Neural progenitor cell (in vitro differentiated cells): ENCODE results near the gene STAMBP. TPM values are rescaled to one million over a fixed set of nuclear protein-coding genes. Genes with fewer than 3 reads are reported as not detected.

Source experiments
- DNase-seq: peaks from one replicate; pipeline ENCODE4 v3.0.0-alpha.2; 2016; ENCODE audit warnings: low spot score
- H2AFZ ChIP-seq: fragments of 200-600 bp; sonication (generic); replicated peaks from 2 replicates; pipeline ENCODE4 v1.6.1; 2016; ENCODE audit warnings: antibody characterized with exemption
- H3F3A ChIP-seq: fragments of 200-600 bp; sonication (generic); 2 replicates; pipeline ENCODE4 v1.6.1; 2016; ENCODE audit warnings: antibody characterized with exemption, low read depth
- H3K27ac ChIP-seq: fragments of 200-600 bp; sonication (generic); 2 replicates; pipeline ENCODE4 v1.5.1; 2016; ENCODE audit warnings: mild to moderate bottlenecking
- H3K27me3 ChIP-seq: fragments of 200-600 bp; sonication (generic); 2 replicates; pipeline ENCODE4 v1.6.1; 2016; ENCODE audit warnings: mild to moderate bottlenecking, moderate library complexity
- H3K36me3 ChIP-seq: fragments of 200-600 bp; sonication (generic); 2 replicates; pipeline ENCODE4 v1.5.1; 2016
- H3K4me1 ChIP-seq: fragments of 200-600 bp; sonication (generic); 2 replicates; pipeline ENCODE4 v1.6.1; 2016; ENCODE audit warnings: mixed run types
- H3K4me2 ChIP-seq: fragments of 200-600 bp; sonication (generic); 2 replicates; pipeline ENCODE4 v1.6.1; 2016
- H3K4me3 ChIP-seq: fragments of 200-600 bp; sonication (generic); 2 replicates; pipeline ENCODE4 v1.5.1; 2016
- H3K79me2 ChIP-seq: fragments of 200-600 bp; sonication (generic); 2 replicates; pipeline ENCODE4 v1.6.1; 2016; ENCODE audit warnings: low read depth
- H3K9ac ChIP-seq: fragments of 200-600 bp; sonication (generic); 2 replicates; pipeline ENCODE4 v1.6.1; 2016
- H3K9me3 ChIP-seq: fragments of 200-600 bp; sonication (generic); 2 replicates; pipeline ENCODE4 v1.5.1; 2016; ENCODE audit warnings: low read depth
- H4K20me1 ChIP-seq: fragments of 200-600 bp; sonication (generic); 2 replicates; pipeline ENCODE4 v1.6.1; 2016; ENCODE audit warnings: low read depth
- H3K27ac Mint-ChIP-seq: 3 replicates; pipeline ENCODE4 v1.8.0; 2021; ENCODE audit warnings: mixed read lengths
- H3K27me3 Mint-ChIP-seq: 2 replicates; pipeline ENCODE4 v1.8.0; 2022; ENCODE audit warnings: low read depth, mild to moderate bottlenecking, inconsistent platforms, moderate library complexity, mixed read lengths; ENCODE audit not compliant: insufficient read depth
- H3K36me3 Mint-ChIP-seq: 3 replicates; pipeline ENCODE4 v1.8.0; 2021; ENCODE audit warnings: mixed read lengths
- H3K4me1 Mint-ChIP-seq: 3 replicates; pipeline ENCODE4 v1.8.0; 2021; ENCODE audit warnings: mixed read lengths
- H3K4me3 Mint-ChIP-seq: 3 replicates; pipeline ENCODE4 v1.8.0; 2021; ENCODE audit warnings: mild to moderate bottlenecking, moderate library complexity, mixed read lengths
- H3K9me3 Mint-ChIP-seq: 3 replicates; pipeline ENCODE4 v1.8.0; 2020; ENCODE audit warnings: mixed read lengths
- EZH2 ChIP-seq: fragments of 200-600 bp; sonication (generic); IDR thresholded peaks from 2 replicates; pipeline ENCODE4 v1.6.1; 2017; ENCODE audit warnings: antibody characterized with exemption, mild to moderate bottlenecking, moderate library complexity
- EZH2phosphoT487 ChIP-seq: fragments of 200-600 bp; sonication (generic); IDR thresholded peaks from 2 replicates; pipeline ENCODE4 v1.6.1; 2017; ENCODE audit warnings: antibody characterized with exemption
- total RNA-seq: library from RNA; depleted of rRNA; stranded (reverse); fragments of >200 nt; gene quantifications from 2 replicates; pipeline ENCODE4 v1.2.3, GENCODE V29; 2015; ENCODE audit warnings: low replicate concordance
- TF ChIP-seq, protein P1 (sequence below): fragments of 200-600 bp; sonication (generic); IDR thresholded peaks from 2 replicates; pipeline ENCODE4 v1.5.1; 2017; ENCODE audit warnings: antibody characterized with exemption, mild to moderate bottlenecking

STAMBP gene
- total RNA-seq, 1 donor from 2014 or later = 77.3 TPM

- H3K27me3 ChIP-seq = no peaks in the 10 kb centered on the region
- Mint-ChIP-seq H3K36me3 (no peaks in the 10 kb centered on the region), H3K4me3 (no peak overlapping the region), H3K9me3 (no peaks in the 10 kb centered on the region), H3K27me3 (peaks cover 4% of the 10 kb centered on the region), H3K4me1 (no peaks in the 10 kb centered on the region), H3K27ac (no peak overlapping the region)
- DNase-seq = no peak
- H3K4me2 ChIP-seq = no peak overlapping the region
- no peaks in the 10 kb centered on the region for H3F3A ChIP-seq
- no peaks in the 10 kb centered on the region for H3K9me3 ChIP-seq
- H3K9ac ChIP-seq = no peak overlapping the region
- H3K79me2 ChIP-seq = no peaks in the 10 kb centered on the region
- H3K4me3 ChIP-seq = no peak overlapping the region
- no peak overlapping the region for H3K27ac ChIP-seq
- H3K4me1 ChIP-seq = no peaks in the 10 kb centered on the region
- no peak overlapping the region for H2AFZ ChIP-seq
- TF ChIP-seq EZH2 (no peak), EZH2phosphoT487 (no peak)
- TF ChIP-seq, protein P1, sequence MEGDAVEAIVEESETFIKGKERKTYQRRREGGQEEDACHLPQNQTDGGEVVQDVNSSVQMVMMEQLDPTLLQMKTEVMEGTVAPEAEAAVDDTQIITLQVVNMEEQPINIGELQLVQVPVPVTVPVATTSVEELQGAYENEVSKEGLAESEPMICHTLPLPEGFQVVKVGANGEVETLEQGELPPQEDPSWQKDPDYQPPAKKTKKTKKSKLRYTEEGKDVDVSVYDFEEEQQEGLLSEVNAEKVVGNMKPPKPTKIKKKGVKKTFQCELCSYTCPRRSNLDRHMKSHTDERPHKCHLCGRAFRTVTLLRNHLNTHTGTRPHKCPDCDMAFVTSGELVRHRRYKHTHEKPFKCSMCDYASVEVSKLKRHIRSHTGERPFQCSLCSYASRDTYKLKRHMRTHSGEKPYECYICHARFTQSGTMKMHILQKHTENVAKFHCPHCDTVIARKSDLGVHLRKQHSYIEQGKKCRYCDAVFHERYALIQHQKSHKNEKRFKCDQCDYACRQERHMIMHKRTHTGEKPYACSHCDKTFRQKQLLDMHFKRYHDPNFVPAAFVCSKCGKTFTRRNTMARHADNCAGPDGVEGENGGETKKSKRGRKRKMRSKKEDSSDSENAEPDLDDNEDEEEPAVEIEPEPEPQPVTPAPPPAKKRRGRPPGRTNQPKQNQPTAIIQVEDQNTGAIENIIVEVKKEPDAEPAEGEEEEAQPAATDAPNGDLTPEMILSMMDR = no peak
- no peaks in the 10 kb centered on the region for H3K36me3 ChIP-seq
- no peaks in the 10 kb centered on the region for H4K20me1 ChIP-seq
These were observed 61.7 kb downstream of the STAMBP start for GRCh38 chr2:73890301-73891092.

DNA sequence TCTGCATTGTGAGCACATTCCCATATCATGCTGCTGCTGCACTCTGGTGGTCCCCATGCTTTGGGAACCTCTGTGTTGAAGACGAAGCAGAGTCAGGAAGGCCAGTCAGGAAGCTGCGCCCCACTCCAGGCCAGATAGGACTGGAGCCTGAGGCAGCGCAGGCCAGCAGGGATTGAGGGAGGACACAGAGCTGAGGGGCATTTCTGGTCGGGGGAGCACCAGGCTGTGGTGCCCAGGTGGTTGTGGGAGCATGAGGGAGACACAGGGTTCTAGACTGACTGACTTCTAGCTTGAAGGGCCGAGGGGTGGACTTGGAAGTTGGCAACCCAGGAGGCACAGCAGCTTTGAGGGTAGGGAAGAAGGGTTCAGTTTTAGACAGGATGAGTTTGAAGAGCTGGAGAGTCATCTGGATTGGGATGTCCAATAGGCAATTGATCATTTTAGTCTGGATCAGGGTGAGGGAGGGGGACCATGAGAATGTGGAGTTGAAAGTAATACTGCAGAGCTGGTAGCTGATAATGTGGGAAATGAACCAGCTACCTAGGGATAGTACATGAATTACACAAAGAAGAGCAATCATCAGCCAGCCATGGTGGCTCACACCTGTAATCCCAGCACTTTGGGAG lies 62.6 kb downstream of the STAMBP start:
- peak overlapping the region; percentile 56 for H3K4me3 Mint-ChIP-seq
- Histone ChIP-seq H2AFZ (no peak overlapping the region), H3K79me2 (no peaks in the 10 kb centered on the region), H3K27ac (no peak overlapping the region), H3K27me3 (no peaks in the 10 kb centered on the region), H3K9ac (no peak overlapping the region), H4K20me1 (no peaks in the 10 kb centered on the region), H3F3A (no peaks in the 10 kb centered on the region), H3K9me3 (no peaks in the 10 kb centered on the region), H3K4me2 (no peak overlapping the region), H3K4me3 (no peak overlapping the region), H3K36me3 (no peaks in the 10 kb centered on the region), H3K4me1 (peaks cover 2% of the 10 kb centered on the region)
- DNase-seq = no peak
- H3K27ac Mint-ChIP-seq = no peak overlapping the region
- H3K27me3 Mint-ChIP-seq = peaks cover 4% of the 10 kb centered on the region
- H3K9me3 Mint-ChIP-seq = no peaks in the 10 kb centered on the region
- no peaks in the 10 kb centered on the region for H3K36me3 Mint-ChIP-seq
- H3K4me1 Mint-ChIP-seq = no peaks in the 10 kb centered on the region
- TF ChIP-seq EZH2 (no peak), EZH2phosphoT487 (no peak)
- TF ChIP-seq, protein P1 = no peak

GRCh38 chr2:73892631-73893329 lies 64.0 kb downstream of the STAMBP start, which contains the start of gene ACTG2:
Gene ACTG2, plus strand, starts transcription at chr2:73893008. Its CDS starts 8,304 bp downstream, at chr2:73901312.
- Histone ChIP-seq H3K9me3 (no peaks in the 10 kb centered on the region), H3F3A (no peaks in the 10 kb centered on the region), H3K79me2 (no peaks in the 10 kb centered on the region), H3K27me3 (no peaks in the 10 kb centered on the region), H4K20me1 (no peaks in the 10 kb centered on the region), H3K4me3 (no peak within 1 kb of the TSS), H3K4me1 (peaks cover 12% of the 10 kb centered on the region), H3K36me3 (no peaks in the 10 kb centered on the region), H3K9ac (no peak within 1 kb of the TSS), H2AFZ (no peak within 1 kb of the TSS), H3K4me2 (no peak within 1 kb of the TSS), H3K27ac (no peak within 1 kb of the TSS)
- Mint-ChIP-seq H3K4me1 (peaks cover 4% of the 10 kb centered on the region), H3K36me3 (no peaks in the 10 kb centered on the region), H3K27me3 (peaks cover 5% of the 10 kb centered on the region), H3K4me3 (no peak within 1 kb of the TSS), H3K27ac (peak within 1 kb of the TSS; percentile 74), H3K9me3 (no peaks in the 10 kb centered on the region)
- no peak for DNase-seq
- TF ChIP-seq EZH2 (no peak), EZH2phosphoT487 (no peak)
- TF ChIP-seq, protein P1 = no peak
